T-helper 1 cell treated with Interleukin-12 subunit alpha and Interleukin-12 subunit beta and Interleukin-4 antibody, amounts not matched to agents 30 μg/mL and 1 μg/mL, for 36 hours (primary cell): ENCODE measurements around the gene GNA12.

Experiments used
- H3K27ac Mint-ChIP-seq: one replicate; pipeline ENCODE4 v1.8.0; 2021; ENCODE audit warnings: mild to moderate bottlenecking, mixed read lengths
- H3K27me3 Mint-ChIP-seq: one replicate; pipeline ENCODE4 v1.8.0; 2021; ENCODE audit warnings: low read depth, mixed read lengths
- H3K36me3 Mint-ChIP-seq: one replicate; pipeline ENCODE4 v1.8.0; 2021; ENCODE audit warnings: low read depth, mixed read lengths
- H3K4me1 Mint-ChIP-seq: one replicate; pipeline ENCODE4 v1.8.0; 2021; ENCODE audit warnings: low read depth, mixed read lengths
- H3K4me3 Mint-ChIP-seq: one replicate; pipeline ENCODE4 v1.8.0; 2021; ENCODE audit warnings: mild to moderate bottlenecking, moderate library complexity, mixed read lengths
- H3K9me3 Mint-ChIP-seq: one replicate; pipeline ENCODE4 v1.8.0; 2021; ENCODE audit warnings: mixed read lengths

GNA12 gene

DNA sequence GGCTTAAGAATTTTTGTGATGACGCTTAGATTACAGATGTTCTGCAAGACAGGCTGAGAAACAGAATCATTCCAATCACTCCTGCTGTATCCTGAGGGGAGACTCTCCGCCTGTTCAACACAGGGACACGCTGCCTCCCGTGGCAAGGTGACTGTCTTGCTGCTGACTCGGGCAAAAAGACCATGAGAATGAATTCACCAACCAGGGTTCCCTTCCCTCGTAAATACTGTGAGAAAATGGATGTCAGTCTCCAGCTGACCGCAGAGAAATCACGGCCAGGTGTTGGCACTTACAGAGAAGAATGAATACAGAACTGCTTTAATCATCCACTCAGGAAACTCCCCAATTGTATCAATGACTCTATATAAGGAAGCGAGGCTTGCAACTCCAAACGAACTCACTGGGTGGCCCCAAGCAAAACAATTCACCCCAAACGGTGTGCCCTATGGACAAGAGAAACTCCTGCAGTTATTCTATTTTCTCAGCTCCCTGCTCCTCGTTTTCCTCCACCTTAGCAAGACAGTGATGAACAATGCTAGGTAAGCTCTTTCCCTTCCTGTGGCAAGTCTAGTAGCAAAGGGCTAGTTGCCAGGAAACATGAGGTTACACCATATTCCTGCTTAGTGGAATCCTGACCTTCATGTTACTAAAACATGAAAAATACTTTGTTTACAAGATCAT, 22.8 kb downstream of the GNA12 start:
- Mint-ChIP-seq H3K9me3 (no peaks in the 10 kb centered on the region), H3K4me3 (no peak overlapping the region), H3K27me3 (no peaks in the 10 kb centered on the region), H3K36me3 (peaks cover 4% of the 10 kb centered on the region), H3K27ac (no peak overlapping the region), H3K4me1 (peaks cover 22% of the 10 kb centered on the region)

DNA sequence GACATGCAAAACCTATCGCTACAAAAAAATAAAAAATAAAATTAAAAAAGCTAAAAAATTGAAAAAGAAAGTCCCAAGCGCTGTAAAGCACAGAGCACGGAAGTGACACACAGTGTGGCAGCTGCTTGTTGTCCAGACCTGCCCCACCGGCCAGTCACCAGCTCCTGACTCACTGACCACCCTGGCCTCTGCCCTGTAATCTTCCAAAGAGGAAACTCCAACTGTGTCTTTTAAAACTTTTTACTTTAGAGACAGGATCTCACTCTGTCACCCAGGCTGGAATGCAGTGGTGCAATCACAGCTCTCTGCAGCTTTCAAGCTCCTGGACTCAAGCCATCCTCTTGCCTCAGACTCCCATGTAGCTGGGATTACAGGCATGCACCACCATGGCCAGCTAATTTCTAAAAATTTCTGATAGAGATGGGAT, 23.6 kb downstream of the GNA12 start:
- Mint-ChIP-seq H3K9me3 (no peaks in the 10 kb centered on the region), H3K27me3 (no peaks in the 10 kb centered on the region), H3K4me1 (peaks cover 22% of the 10 kb centered on the region), H3K27ac (no peak overlapping the region), H3K36me3 (peaks cover 4% of the 10 kb centered on the region), H3K4me3 (no peak overlapping the region)

DNA sequence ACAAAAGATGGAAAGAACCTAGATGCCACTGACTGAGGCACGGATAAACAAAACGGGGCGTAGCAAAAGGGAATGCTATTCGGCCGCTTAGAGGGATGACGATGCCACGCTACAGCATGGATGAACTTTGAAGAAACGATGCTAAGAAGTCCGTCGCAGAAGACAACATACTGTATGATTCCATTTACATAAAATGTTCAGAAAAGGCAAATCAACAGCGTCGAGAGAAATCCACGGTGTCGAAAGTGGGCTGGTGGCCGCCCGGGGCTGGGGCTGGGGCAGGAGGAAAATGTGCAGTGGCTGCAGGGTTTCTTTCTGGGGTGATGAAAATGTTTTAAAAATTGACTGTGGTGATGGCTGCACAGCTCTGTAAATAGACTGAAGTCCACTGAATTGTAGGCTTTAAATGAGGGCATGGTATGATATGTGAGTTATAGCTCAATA, 24.1 kb downstream of the GNA12 start:
- Mint-ChIP-seq H3K4me3 (no peak overlapping the region), H3K4me1 (peaks cover 21% of the 10 kb centered on the region), H3K27ac (no peak overlapping the region), H3K9me3 (no peaks in the 10 kb centered on the region), H3K36me3 (peaks cover 4% of the 10 kb centered on the region), H3K27me3 (no peaks in the 10 kb centered on the region)

DNA sequence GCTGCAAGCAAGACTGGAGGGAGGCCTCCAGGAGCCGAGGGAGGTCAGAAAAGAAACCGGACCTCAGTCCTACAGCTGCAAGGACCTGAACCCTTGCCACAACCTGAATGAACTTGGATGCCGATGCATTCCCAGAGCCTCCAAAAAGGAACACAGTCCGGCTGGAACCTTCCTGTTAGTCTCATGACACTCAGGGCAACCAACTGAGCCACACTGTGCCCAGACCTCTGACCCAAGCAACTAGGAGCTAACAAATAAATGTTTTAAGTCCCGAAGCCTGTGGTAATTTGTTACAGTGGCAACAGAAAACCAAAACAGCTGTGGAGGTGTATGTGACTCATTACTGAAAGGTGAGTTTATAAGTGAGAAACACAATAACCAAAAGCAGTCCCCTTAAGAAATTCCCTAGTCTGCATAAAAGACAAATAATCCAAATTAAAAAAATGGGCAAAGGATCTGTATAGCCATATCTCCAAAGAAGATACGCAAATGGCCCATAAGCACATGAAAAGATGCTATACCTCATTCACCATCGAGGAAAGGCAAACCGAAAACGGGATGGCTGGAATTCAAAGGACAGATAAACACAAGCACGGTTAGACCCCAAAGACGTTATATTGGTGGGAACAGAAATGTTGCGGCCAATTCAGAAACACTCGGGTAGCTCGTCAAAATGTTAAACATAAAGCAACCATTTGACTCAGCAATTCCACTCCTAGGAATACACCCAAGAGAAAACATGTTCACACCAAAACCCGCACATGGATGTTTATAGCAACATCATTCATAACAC, 24.8 kb downstream of the GNA12 start:
- H3K27me3 Mint-ChIP-seq, result no peaks in the 10 kb centered on the region
- peaks cover 4% of the 10 kb centered on the region for H3K36me3 Mint-ChIP-seq
- no peaks in the 10 kb centered on the region for H3K9me3 Mint-ChIP-seq
- no peak overlapping the region for H3K27ac Mint-ChIP-seq
- peaks cover 19% of the 10 kb centered on the region for H3K4me1 Mint-ChIP-seq
- H3K4me3 Mint-ChIP-seq, result no peak overlapping the region

DNA sequence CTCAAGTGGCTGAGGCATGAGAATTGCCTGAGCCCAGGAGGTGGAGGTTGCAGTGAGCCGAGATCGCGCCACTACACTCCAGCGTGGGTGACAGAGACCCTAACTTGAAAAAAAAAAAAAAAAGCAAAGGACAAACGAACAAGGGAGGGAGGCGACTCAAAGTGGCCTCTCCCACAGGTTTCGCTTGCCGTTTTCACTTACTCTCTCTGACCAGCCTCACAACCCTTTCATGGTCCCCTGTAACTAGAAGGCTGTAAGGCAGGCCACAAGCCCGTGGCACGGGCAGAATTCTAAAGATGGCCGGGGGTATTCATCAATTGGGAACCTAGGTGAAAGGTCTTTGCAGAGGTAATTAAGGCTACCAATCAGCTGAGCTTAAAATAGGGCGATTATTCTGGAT, 25.5 kb downstream of the GNA12 start:
- Mint-ChIP-seq H3K36me3 (peaks cover 4% of the 10 kb centered on the region), H3K4me1 (peaks cover 19% of the 10 kb centered on the region), H3K9me3 (no peaks in the 10 kb centered on the region), H3K27ac (no peak overlapping the region), H3K4me3 (no peak overlapping the region), H3K27me3 (no peaks in the 10 kb centered on the region)

DNA sequence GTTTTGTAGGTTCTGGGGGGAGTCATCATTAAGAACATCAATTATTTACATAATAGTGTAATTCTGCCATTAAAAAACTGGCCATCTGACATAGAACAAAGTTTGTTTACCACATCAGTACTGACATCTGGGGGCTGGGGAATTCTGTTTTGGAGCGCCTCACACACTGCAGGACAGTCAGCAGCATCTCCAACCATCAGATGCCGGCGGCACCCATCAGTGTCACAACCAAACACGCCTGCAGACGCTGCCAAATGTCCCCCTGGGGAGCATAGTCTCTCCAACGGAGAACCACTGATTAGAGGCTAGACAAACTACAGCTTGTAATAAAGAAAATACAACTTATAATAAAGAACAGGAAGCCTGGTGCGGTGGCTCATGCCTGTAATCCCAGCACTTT, 26.0 kb downstream of the GNA12 start:
- Mint-ChIP-seq H3K27me3 (no peaks in the 10 kb centered on the region), H3K36me3 (peaks cover 7% of the 10 kb centered on the region), H3K9me3 (no peaks in the 10 kb centered on the region), H3K27ac (no peak overlapping the region), H3K4me3 (no peak overlapping the region), H3K4me1 (peaks cover 17% of the 10 kb centered on the region)

DNA sequence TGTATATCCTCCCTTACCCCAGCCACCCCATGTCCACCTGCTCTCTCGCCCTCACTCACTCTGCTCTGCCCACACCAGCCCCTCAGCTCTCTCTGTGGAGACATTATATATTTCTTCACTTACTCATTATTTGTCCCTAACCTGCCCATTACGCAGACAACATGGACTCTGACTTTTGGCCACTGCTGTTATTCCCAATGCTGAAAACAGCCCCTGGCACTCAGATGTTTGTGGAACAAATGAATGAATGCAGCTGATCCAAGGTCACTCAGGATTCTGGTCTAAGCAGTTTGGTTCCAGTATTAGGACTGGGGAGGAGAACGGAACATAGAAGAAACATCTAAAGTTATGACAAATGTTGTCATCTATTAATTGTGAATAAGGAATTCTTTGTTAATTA, 26.7 kb downstream of the GNA12 start:
- H3K27ac Mint-ChIP-seq, result no peak overlapping the region
- no peak overlapping the region for H3K4me3 Mint-ChIP-seq
- peaks cover 7% of the 10 kb centered on the region for H3K36me3 Mint-ChIP-seq
- no peaks in the 10 kb centered on the region for H3K9me3 Mint-ChIP-seq
- peaks cover 16% of the 10 kb centered on the region for H3K4me1 Mint-ChIP-seq
- H3K27me3 Mint-ChIP-seq, result no peaks in the 10 kb centered on the region

DNA sequence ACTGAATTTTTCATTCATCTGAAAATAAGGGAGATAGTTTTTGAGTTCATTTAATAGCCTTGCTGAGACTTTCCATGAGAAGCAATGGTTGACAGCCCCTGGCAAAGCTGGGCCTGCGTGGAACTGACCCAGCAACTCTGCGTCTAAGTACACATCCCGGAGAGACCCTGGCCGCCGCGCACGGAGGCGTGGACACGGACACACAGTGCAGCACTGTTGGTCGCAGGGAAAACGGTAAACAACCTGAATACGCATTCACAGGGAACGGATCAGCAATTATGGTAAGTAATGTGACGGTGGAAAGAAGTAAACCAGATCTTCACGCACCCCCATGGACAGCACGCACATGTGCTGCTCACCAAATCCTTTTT, 28.2 kb downstream of the GNA12 start:
- H3K4me1 Mint-ChIP-seq, result peaks cover 6% of the 10 kb centered on the region
- no peaks in the 10 kb centered on the region for H3K9me3 Mint-ChIP-seq
- H3K27me3 Mint-ChIP-seq, result no peaks in the 10 kb centered on the region
- H3K36me3 Mint-ChIP-seq, result peaks cover 2% of the 10 kb centered on the region
- no peak overlapping the region for H3K27ac Mint-ChIP-seq
- H3K4me3 Mint-ChIP-seq, result no peak overlapping the region

DNA sequence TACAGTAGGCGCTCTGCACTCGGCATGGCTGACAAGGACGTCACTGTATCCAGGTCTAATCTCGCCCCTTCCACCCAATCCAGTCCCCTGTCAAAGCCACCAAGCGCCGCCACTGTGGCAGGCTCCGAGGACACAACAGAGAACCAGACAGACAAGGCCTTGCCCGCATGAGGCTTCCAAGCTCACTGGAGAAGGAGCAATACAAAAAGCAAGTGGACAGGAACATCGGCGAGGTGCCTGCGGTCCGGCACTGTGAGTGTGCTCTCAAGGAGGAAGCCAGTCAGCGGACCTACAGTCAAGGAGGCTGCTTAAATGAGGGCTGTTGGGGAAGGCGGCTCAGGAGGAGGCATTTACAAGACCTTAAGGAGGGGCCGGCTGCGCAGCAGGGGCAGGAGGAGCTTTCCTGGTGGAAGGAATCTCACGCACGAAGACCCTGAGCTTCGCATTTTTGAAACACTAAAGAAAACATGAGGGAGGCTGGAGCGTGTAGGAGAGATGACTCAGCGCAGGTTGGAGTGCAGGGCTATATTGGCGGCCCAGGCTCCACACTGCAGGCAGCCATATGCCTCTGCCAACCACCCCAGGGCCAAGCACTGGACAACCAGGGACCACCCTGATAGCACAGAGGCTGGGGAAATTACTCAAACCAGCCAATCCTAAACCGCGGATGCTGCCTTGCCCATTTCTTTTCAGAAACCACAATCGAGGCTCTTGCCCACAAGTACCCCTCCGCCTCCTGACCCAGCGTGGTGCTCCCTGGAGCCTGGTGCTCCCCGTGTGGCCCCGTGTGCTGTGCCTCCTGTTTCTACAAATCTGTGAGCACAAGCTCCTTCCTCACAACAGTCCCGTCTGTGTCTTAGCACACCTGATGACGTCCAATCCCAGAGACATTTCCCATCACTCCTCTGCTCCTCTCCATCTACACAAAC, 28.9 kb downstream of the GNA12 start:
- H3K27ac Mint-ChIP-seq, result no peak overlapping the region
- peaks cover 2% of the 10 kb centered on the region for H3K36me3 Mint-ChIP-seq
- H3K9me3 Mint-ChIP-seq, result no peaks in the 10 kb centered on the region
- peaks cover 6% of the 10 kb centered on the region for H3K4me1 Mint-ChIP-seq
- H3K4me3 Mint-ChIP-seq, result no peak overlapping the region
- H3K27me3 Mint-ChIP-seq, result no peaks in the 10 kb centered on the region

DNA sequence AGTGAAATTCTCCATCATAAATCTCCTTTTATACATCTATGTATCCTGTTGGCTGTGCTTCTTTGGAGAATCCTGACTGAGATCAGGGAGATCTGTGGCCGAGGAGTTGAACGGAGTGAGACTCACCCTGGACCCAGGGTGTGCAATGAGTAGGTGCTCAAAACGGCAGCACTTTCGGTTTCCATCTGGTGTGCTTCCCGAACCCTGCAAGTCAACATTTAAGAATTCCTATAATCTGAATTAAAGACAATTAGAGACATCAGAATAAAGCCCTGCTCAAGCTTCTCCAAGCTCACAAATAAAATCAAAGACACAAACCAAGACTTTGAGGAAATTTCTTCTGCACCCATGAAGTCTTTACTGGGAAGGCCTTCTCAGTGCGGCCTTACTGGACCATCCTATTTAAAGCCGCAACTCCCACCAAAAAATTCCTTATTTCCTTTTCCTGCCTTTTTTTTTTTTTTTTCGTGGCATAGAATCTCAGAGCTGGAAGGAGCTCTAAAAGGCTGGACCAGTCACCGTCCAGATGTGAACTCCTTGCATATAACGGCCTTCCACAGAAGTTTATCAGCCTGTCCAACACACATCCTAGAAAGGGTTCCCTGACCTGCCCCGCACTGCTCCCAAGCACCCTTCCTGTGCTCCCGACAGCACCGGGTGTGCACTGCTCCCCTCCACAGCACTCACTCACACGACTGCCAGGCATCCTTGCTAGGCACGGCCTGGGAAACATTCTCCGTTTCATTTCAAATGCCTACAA, 29.7 kb downstream of the GNA12 start:
- Mint-ChIP-seq H3K36me3 (peaks cover 2% of the 10 kb centered on the region), H3K4me3 (no peak overlapping the region), H3K27me3 (no peaks in the 10 kb centered on the region), H3K9me3 (no peaks in the 10 kb centered on the region), H3K4me1 (peaks cover 5% of the 10 kb centered on the region), H3K27ac (no peak overlapping the region)

DNA sequence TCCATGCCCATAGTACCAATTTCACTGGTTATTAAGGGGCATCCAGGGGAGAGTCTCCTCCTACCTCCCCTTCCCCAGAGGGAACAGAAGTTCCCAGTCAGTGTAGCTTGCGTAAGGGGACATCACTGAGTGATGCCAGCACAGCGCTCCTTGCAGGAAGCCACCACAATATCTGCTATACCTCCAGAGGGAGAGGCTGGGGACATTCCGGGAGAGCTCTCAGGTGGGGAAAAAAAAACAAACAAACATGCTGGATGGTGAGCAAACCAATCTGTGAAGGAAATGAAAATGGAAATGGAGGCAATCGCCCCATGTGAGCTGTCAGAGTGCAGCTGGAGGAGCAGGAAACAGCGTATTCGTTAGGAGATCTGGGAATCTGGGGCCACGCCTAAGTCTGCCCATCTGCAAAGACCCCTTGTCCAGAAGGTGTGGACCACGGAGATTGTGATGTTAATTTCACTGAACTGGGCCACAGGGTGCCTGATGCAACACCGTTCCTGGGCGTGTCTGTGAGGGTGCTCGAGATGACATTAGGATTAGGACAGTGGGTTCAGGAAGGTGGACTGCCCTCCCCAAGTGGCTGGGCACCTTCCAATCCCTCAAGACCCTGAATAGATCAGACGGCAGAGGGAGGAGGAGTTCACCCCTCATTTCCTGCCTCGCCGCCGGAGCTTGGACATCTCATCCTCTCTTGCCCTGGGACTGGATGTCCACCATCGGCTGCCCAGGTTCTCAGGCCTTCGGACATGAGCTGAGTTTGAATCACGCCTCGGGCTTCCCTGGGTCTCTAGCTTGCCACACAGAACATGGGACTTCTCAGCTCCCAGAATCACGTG, 30.5 kb downstream of the GNA12 start:
- Mint-ChIP-seq H3K27me3 (no peaks in the 10 kb centered on the region), H3K36me3 (peaks cover 2% of the 10 kb centered on the region), H3K4me1 (peaks cover 2% of the 10 kb centered on the region), H3K27ac (no peak overlapping the region), H3K4me3 (no peak overlapping the region), H3K9me3 (no peaks in the 10 kb centered on the region)

DNA sequence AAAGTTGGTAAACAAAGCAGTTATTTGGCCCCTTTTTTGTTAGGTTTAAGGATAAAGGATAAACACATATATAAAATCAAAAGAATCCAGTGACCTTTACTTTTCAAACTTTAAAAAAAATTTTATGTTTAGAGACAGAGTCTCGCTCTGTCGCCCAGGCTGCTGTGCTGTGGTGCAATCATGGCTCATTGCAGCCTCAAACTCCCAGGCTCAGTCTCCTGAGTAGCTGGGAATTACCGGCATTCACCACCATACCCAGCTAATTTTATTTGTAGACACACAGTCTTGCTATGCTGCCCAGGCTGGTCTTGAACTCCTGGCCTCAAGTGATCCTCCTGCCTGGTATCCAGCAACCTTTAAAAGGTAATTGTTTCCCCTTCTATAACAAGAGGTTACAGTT, 31.3 kb downstream of the GNA12 start:
- peaks cover 2% of the 10 kb centered on the region for H3K4me1 Mint-ChIP-seq
- no peaks in the 10 kb centered on the region for H3K9me3 Mint-ChIP-seq
- H3K27me3 Mint-ChIP-seq, result no peaks in the 10 kb centered on the region
- H3K36me3 Mint-ChIP-seq, result peaks cover 2% of the 10 kb centered on the region
- H3K27ac Mint-ChIP-seq, result no peak overlapping the region
- H3K4me3 Mint-ChIP-seq, result no peak overlapping the region

DNA sequence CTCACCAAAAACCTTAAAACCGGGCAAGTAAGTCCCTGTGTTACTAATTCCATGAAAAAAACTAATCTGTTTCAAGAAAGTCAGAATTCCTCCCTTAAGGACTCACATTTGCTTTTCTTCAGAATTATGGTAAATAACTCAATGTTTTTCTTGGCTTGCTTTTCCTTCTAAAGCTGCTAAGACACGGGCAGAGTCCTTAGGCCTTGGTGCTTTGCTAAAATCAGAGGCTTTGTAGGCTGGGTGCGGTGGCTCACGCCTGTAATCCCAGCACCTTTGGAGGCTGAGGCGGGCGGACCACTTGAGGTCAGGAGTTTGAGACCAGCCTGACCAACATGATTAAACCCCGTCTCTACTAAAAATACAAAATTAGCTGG, 32.0 kb downstream of the GNA12 start:
- H3K27me3 Mint-ChIP-seq, result no peaks in the 10 kb centered on the region
- H3K4me1 Mint-ChIP-seq, result peaks cover 2% of the 10 kb centered on the region
- peaks cover 2% of the 10 kb centered on the region for H3K36me3 Mint-ChIP-seq
- H3K9me3 Mint-ChIP-seq, result no peaks in the 10 kb centered on the region
- no peak overlapping the region for H3K4me3 Mint-ChIP-seq
- no peak overlapping the region for H3K27ac Mint-ChIP-seq
